GM23338 (cell line): ENCODE measurements around the gene CUBN. TPM values are rescaled to one million over a fixed set of nuclear protein-coding genes. Genes with fewer than 3 reads are reported as not detected.

Source experiments
- ATAC-seq: fragments of 200-7000 bp; cut with Tn5 transposase; 3 replicates; pipeline ENCODE4 v1.9.1; 2020
- DNase-seq: peaks from one replicate; pipeline ENCODE4 v3.0.0-alpha.2; 2015; ENCODE audit warnings: low spot score
- H2AFZ ChIP-seq: fragments of 200-600 bp; sonication (generic); 2 replicates; pipeline ENCODE4 v1.8.0; 2016; ENCODE audit warnings: antibody characterized with exemption, mild to moderate bottlenecking, moderate library complexity
- H3F3A ChIP-seq: fragments of 200-600 bp; sonication (generic); replicated peaks from 2 replicates; pipeline ENCODE4 v1.8.0; 2017; ENCODE audit warnings: antibody characterized with exemption, mixed run types, low read depth
- H3K27ac ChIP-seq: fragments of 200-600 bp; sonication (generic); 2 replicates; pipeline ENCODE4 v1.6.1; 2016; ENCODE audit warnings: low read depth
- H3K27me3 ChIP-seq: fragments of 200-600 bp; sonication (generic); 2 replicates; pipeline ENCODE4 v1.8.0; 2016; ENCODE audit warnings: mild to moderate bottlenecking, mixed run types, moderate library complexity; ENCODE audit not compliant: insufficient read depth
- H3K36me3 ChIP-seq: fragments of 200-600 bp; sonication (generic); 2 replicates; pipeline ENCODE4 v1.8.0; 2016; ENCODE audit warnings: mild to moderate bottlenecking; ENCODE audit not compliant: insufficient read depth
- H3K4me1 ChIP-seq: fragments of 200-600 bp; sonication (generic); 2 replicates; pipeline ENCODE4 v1.8.0; 2016; ENCODE audit warnings: mild to moderate bottlenecking, moderate library complexity; ENCODE audit not compliant: insufficient read depth
- H3K4me2 ChIP-seq: fragments of 200-600 bp; sonication (generic); 2 replicates; pipeline ENCODE4 v1.7.1; 2017; ENCODE audit warnings: mixed run types
- H3K4me3 ChIP-seq: fragments of 200-600 bp; sonication (generic); 2 replicates; pipeline ENCODE4 v1.6.1; 2016; ENCODE audit warnings: mixed run types
- H3K79me2 ChIP-seq: fragments of 200-600 bp; sonication (generic); replicated peaks from 2 replicates; pipeline ENCODE4 v1.8.0; 2017; ENCODE audit warnings: mild to moderate bottlenecking; ENCODE audit not compliant: insufficient read depth
- H3K9me2 ChIP-seq: fragments of 200-600 bp; sonication (generic); 2 replicates; pipeline ENCODE4 v1.8.0; 2017; ENCODE audit not compliant: insufficient read depth
- H4K20me1 ChIP-seq: fragments of 200-600 bp; sonication (generic); replicated peaks from 2 replicates; pipeline ENCODE4 v1.8.0; 2017; ENCODE audit warnings: mild to moderate bottlenecking; ENCODE audit not compliant: insufficient read depth
- H3K27ac Mint-ChIP-seq: 2 replicates; pipeline ENCODE4 v1.8.0; 2020; ENCODE audit warnings: inconsistent platforms, mild to moderate bottlenecking, moderate library complexity, mixed read lengths
- H3K27me3 Mint-ChIP-seq: 3 replicates; pipeline ENCODE4 v1.8.0; 2022; ENCODE audit warnings: low read depth, mild to moderate bottlenecking, moderate library complexity, mixed read lengths, inconsistent platforms; ENCODE audit not compliant: insufficient read depth, poor library complexity
- H3K36me3 Mint-ChIP-seq: 3 replicates; pipeline ENCODE4 v1.8.0; 2021; ENCODE audit warnings: low read depth, mild to moderate bottlenecking, inconsistent platforms, moderate library complexity, mixed read lengths
- H3K4me1 Mint-ChIP-seq: 3 replicates; pipeline ENCODE4 v1.8.0; 2020; ENCODE audit warnings: mild to moderate bottlenecking, inconsistent platforms, mixed read lengths
- H3K4me3 Mint-ChIP-seq: 3 replicates; pipeline ENCODE4 v1.8.0; 2021; ENCODE audit warnings: moderate library complexity, mild to moderate bottlenecking, inconsistent platforms, mixed read lengths
- H3K9me3 Mint-ChIP-seq: 3 replicates; pipeline ENCODE4 v1.8.0; 2020; ENCODE audit warnings: moderate library complexity, mild to moderate bottlenecking, inconsistent platforms, mixed read lengths
- CREB1 ChIP-seq: fragments of 250-450 bp; sonication (Bioruptor Pico); IDR thresholded peaks from 2 replicates; pipeline ENCODE4 v1.5.0; 2020; ENCODE audit warnings: low read depth, mild to moderate bottlenecking, moderate library complexity
- CTCF ChIP-seq, 2 experiments: fragments of 200-600 bp in 1 of 2; sonication (generic) in 1 of 2; conservative IDR thresholded peaks; 2 replicates each; pipeline versions ENCODE4 v1.5.1 to v1.6.1; 2016 to 2017; ENCODE audit warnings: antibody characterized with exemption in 2 of 2, low read depth in 2 of 2, mild to moderate bottlenecking in 2 of 2, moderate library complexity in 1 of 2
- ETS1 ChIP-seq: IDR thresholded peaks from 2 replicates; pipeline ENCODE4 v1.6.1; 2016; ENCODE audit warnings: antibody characterized with exemption
- EZH2 ChIP-seq: fragments of 200-600 bp; sonication (generic); IDR thresholded peaks from one replicate; pipeline ENCODE4 v1.8.0; 2017; ENCODE audit warnings: antibody characterized with exemption, mild to moderate bottlenecking, low read depth; ENCODE audit not compliant: unreplicated experiment
- EZH2phosphoT487 ChIP-seq: fragments of 200-600 bp; sonication (generic); IDR thresholded peaks from one replicate; pipeline ENCODE4 v1.8.1; 2018; ENCODE audit warnings: antibody characterized with exemption; ENCODE audit not compliant: unreplicated experiment
- JUNB ChIP-seq: IDR thresholded peaks from one replicate; pipeline ENCODE4 v1.6.1; 2016; ENCODE audit warnings: antibody characterized with exemption; ENCODE audit not compliant: unreplicated experiment
- NANOG ChIP-seq: IDR thresholded peaks from 2 replicates; pipeline ENCODE4 v1.6.1; 2016; ENCODE audit warnings: antibody characterized with exemption, borderline replicate concordance
- POLR2AphosphoS5 ChIP-seq: IDR thresholded peaks from 2 replicates; pipeline ENCODE4 v1.6.1; 2016; ENCODE audit warnings: antibody characterized with exemption, low read depth
- REST ChIP-seq: IDR thresholded peaks from one replicate; pipeline ENCODE4 v1.6.1; 2018; ENCODE audit warnings: antibody characterized with exemption; ENCODE audit not compliant: unreplicated experiment
- STAT1 ChIP-seq: IDR thresholded peaks from one replicate; pipeline ENCODE4 v1.6.1; 2016; ENCODE audit warnings: antibody characterized with exemption; ENCODE audit not compliant: unreplicated experiment
- ZNF114 ChIP-seq: fragments of 250-450 bp; sonication (Bioruptor Pico); IDR thresholded peaks from 2 replicates; pipeline ENCODE4 v1.5.0; 2020; ENCODE audit warnings: mild to moderate bottlenecking, moderate library complexity
- ZNF331 ChIP-seq: fragments of 250-450 bp; sonication (Bioruptor Pico); IDR thresholded peaks from 2 replicates; pipeline ENCODE4 v1.5.0; 2020; ENCODE audit warnings: low read depth, mild to moderate bottlenecking, moderate library complexity
- ZNF462 ChIP-seq: fragments of 250-450 bp; sonication (Bioruptor Pico); IDR thresholded peaks from 2 replicates; pipeline ENCODE4 v1.5.0; 2020; ENCODE audit warnings: mild to moderate bottlenecking, moderate library complexity
- polyA plus RNA-seq: library from polyadenylated mRNA; unstranded; fragments of >200 nt; fragmentation: Nextera tagmentation; extraction: Ambion mirVana; gene quantifications from 2 replicates; pipeline ENCODE4 v1.2.1, GENCODE V29; 2016
- total RNA-seq: library from RNA; depleted of rRNA; stranded (reverse); fragments of >200 nt; shearing (Covaris generic); gene quantifications from 2 replicates; pipeline ENCODE4 v1.2.3, GENCODE V29; 2014

The CUBN gene
- total and polyA plus RNA-seq, 2 experiments from 2014 or later = 0.06 to 1.8 TPM

GRCh38 chr10:17010363-17011145 lies 119.1 kb downstream of the CUBN start:
- no peak for ATAC-seq
- H3K27ac ChIP-seq = no peak overlapping the region
- Mint-ChIP-seq H3K27me3 (no peaks in the 10 kb centered on the region), H3K4me3 (no peak overlapping the region), H3K4me1 (no peaks in the 10 kb centered on the region), H3K27ac (no peak overlapping the region), H3K9me3 (peaks cover 20% of the 10 kb centered on the region), H3K36me3 (peaks cover 13% of the 10 kb centered on the region)
- H3K79me2 ChIP-seq = no peaks in the 10 kb centered on the region
- H3K36me3 ChIP-seq = no peaks in the 10 kb centered on the region
- no peak overlapping the region for H3K4me3 ChIP-seq
- no peaks in the 10 kb centered on the region for H4K20me1 ChIP-seq
- H3F3A ChIP-seq = no peaks in the 10 kb centered on the region
- H3K9me2 ChIP-seq = peaks cover 4% of the 10 kb centered on the region; the same call in 1 of the 2 replicates
- DNase-seq = no peak
- no peak overlapping the region for H3K4me2 ChIP-seq
- H3K27me3 ChIP-seq = no peaks in the 10 kb centered on the region
- H2AFZ ChIP-seq = no peak overlapping the region
- TF ChIP-seq CREB1 (CRISPR knock-in tag) (no peak), EZH2 (no peak), STAT1 (no peak), NANOG (no peak), ZNF114 (CRISPR knock-in tag) (no peak), JUNB (no peak), POLR2AphosphoS5 (no peak), ETS1 (no peak), REST (no peak), CTCF (conservative IDR thresholded peaks at IDR 0.05; ENCODE audit: low read depth in 2 of 2) (no peak), ZNF462 (CRISPR knock-in tag) (no peak), EZH2phosphoT487 (no peak), ZNF331 (CRISPR knock-in tag) (no peak)
- no peaks in the 10 kb centered on the region for H3K4me1 ChIP-seq
